ENCODE measurements around the gene C16orf86.

GRCh38 chr16:67661886-67662652 lies 4.5 kb upstream of the C16orf86 start:
- TF ChIP-seq ATF3 (CRISPR knock-in tag; conservative IDR thresholded peaks at IDR 0.05) (no peak), ZNF416 (CRISPR knock-in tag; IDR thresholded peaks at IDR 0.05) (no peak), AFF4 (CRISPR knock-in tag; IDR thresholded peaks at IDR 0.05; ENCODE audit: borderline replicate concordance) (no peak), ZNF317 (CRISPR knock-in tag; IDR thresholded peaks at IDR 0.05; ENCODE audit: borderline replicate concordance, low read depth) (no peak), CREB1 (CRISPR knock-in tag; IDR thresholded peaks at IDR 0.05) (no peak), IRF1 (CRISPR knock-in tag; IDR thresholded peaks at IDR 0.05) (no peak), GTF2I (CRISPR knock-in tag; conservative IDR thresholded peaks at IDR 0.05) (no peak)
- TF ChIP-seq, protein P1, sequence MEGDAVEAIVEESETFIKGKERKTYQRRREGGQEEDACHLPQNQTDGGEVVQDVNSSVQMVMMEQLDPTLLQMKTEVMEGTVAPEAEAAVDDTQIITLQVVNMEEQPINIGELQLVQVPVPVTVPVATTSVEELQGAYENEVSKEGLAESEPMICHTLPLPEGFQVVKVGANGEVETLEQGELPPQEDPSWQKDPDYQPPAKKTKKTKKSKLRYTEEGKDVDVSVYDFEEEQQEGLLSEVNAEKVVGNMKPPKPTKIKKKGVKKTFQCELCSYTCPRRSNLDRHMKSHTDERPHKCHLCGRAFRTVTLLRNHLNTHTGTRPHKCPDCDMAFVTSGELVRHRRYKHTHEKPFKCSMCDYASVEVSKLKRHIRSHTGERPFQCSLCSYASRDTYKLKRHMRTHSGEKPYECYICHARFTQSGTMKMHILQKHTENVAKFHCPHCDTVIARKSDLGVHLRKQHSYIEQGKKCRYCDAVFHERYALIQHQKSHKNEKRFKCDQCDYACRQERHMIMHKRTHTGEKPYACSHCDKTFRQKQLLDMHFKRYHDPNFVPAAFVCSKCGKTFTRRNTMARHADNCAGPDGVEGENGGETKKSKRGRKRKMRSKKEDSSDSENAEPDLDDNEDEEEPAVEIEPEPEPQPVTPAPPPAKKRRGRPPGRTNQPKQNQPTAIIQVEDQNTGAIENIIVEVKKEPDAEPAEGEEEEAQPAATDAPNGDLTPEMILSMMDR (IDR thresholded peaks at IDR 0.05), result no peak
- TF ChIP-seq, protein P2, sequence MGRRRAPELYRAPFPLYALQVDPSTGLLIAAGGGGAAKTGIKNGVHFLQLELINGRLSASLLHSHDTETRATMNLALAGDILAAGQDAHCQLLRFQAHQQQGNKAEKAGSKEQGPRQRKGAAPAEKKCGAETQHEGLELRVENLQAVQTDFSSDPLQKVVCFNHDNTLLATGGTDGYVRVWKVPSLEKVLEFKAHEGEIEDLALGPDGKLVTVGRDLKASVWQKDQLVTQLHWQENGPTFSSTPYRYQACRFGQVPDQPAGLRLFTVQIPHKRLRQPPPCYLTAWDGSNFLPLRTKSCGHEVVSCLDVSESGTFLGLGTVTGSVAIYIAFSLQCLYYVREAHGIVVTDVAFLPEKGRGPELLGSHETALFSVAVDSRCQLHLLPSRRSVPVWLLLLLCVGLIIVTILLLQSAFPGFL (CRISPR knock-in tag; IDR thresholded peaks at IDR 0.05; ENCODE audit: borderline replicate concordance), result no peak
- TF ChIP-seq, protein P3, sequence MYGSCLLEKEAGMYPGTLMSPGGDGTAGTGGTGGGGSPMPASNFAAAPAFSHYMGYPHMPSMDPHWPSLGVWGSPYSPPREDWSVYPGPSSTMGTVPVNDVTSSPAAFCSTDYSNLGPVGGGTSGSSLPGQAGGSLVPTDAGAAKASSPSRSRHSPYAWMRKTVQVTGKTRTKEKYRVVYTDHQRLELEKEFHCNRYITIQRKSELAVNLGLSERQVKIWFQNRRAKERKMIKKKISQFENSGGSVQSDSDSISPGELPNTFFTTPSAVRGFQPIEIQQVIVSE (CRISPR knock-in tag; IDR thresholded peaks at IDR 0.05; ENCODE audit: borderline replicate concordance), result no peak

Measured in WTC11 (cell line).